Mucosa of stomach (tissue), 1 donor: Measurements from ENCODE around the gene ROBO1.

Experiments used
- H3K27me3 ChIP-seq: one replicate; pipeline ENCODE4 v1.7.0; 2013; ENCODE audit warnings: mild to moderate bottlenecking, low read length; ENCODE audit not compliant: control insufficient read depth, insufficient read depth
- H3K36me3 ChIP-seq: one replicate; pipeline ENCODE4 v1.7.0; 2013; ENCODE audit warnings: low read length; ENCODE audit not compliant: control insufficient read depth, insufficient read depth
- H3K4me1 ChIP-seq: one replicate; pipeline ENCODE4 v1.7.0; 2013; ENCODE audit warnings: mild to moderate bottlenecking, low read length; ENCODE audit not compliant: control insufficient read depth, insufficient read depth
- H3K4me3 ChIP-seq: one replicate; pipeline ENCODE4 v1.7.0; 2013; ENCODE audit warnings: low read length
- H3K9ac ChIP-seq: one replicate; pipeline ENCODE4 v1.7.0; 2013; ENCODE audit warnings: mild to moderate bottlenecking, low read length, moderate library complexity
- H3K9me3 ChIP-seq: one replicate; pipeline ENCODE4 v1.7.0; 2013; ENCODE audit warnings: mild to moderate bottlenecking, low read length, moderate library complexity; ENCODE audit not compliant: control insufficient read depth
- donor health status: Pancreatic carcinoma.

Gene ROBO1

DNA sequence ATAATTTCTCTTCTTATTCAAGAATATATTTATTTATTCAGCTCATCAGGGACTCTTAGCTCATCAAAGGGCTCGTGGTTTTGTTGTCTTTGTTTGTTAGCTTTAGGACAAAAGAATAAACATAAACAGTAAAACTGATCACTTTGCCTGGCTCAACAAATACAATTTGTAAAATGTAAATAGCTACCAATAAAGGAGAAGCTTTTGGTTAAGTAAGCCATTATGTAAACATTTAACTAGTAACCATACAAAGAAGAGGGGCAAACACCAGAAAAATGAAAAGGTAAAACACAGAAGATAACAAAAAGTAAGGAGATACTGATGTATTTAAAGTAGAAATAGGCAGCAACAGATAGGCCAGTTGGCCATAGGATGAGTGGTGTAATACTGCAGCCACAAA is 761.7 kb downstream of the ROBO1 start:
- no peak overlapping the region for H3K9ac ChIP-seq
- no peaks in the 10 kb centered on the region for H3K4me1 ChIP-seq
- H3K27me3 ChIP-seq = no peaks in the 10 kb centered on the region
- no peaks in the 10 kb centered on the region for H3K9me3 ChIP-seq
- H3K36me3 ChIP-seq = no peaks in the 10 kb centered on the region
- H3K4me3 ChIP-seq = no peak overlapping the region

GRCh38 chr3:79005084-79005483 is 762.7 kb downstream of the ROBO1 start:
- Histone ChIP-seq H3K4me3 (no peak overlapping the region), H3K9me3 (no peaks in the 10 kb centered on the region), H3K9ac (no peak overlapping the region), H3K4me1 (no peaks in the 10 kb centered on the region), H3K36me3 (no peaks in the 10 kb centered on the region), H3K27me3 (no peaks in the 10 kb centered on the region)

DNA sequence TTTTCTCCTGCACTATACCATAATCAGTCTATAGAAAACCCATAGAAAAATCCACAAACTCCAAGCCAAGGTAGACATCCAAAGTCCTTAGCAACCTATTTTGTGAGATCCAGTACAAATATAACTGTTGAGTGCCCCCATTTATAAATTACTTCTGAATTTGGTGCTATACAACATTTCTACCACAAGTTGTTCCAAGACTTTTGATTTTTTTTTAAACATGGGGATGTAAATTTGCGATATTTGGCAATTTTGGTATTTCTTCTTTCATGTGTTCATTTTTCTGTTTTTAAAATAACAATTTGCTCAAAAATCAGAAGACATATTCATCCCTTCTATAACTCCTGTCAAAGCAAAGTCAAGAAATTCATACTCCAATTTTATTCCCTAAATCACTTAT is 763.8 kb downstream of the ROBO1 start:
- no peak overlapping the region for H3K9ac ChIP-seq
- no peaks in the 10 kb centered on the region for H3K4me1 ChIP-seq
- H3K9me3 ChIP-seq = no peaks in the 10 kb centered on the region
- H3K4me3 ChIP-seq = no peak overlapping the region
- H3K36me3 ChIP-seq = no peaks in the 10 kb centered on the region
- no peaks in the 10 kb centered on the region for H3K27me3 ChIP-seq

DNA sequence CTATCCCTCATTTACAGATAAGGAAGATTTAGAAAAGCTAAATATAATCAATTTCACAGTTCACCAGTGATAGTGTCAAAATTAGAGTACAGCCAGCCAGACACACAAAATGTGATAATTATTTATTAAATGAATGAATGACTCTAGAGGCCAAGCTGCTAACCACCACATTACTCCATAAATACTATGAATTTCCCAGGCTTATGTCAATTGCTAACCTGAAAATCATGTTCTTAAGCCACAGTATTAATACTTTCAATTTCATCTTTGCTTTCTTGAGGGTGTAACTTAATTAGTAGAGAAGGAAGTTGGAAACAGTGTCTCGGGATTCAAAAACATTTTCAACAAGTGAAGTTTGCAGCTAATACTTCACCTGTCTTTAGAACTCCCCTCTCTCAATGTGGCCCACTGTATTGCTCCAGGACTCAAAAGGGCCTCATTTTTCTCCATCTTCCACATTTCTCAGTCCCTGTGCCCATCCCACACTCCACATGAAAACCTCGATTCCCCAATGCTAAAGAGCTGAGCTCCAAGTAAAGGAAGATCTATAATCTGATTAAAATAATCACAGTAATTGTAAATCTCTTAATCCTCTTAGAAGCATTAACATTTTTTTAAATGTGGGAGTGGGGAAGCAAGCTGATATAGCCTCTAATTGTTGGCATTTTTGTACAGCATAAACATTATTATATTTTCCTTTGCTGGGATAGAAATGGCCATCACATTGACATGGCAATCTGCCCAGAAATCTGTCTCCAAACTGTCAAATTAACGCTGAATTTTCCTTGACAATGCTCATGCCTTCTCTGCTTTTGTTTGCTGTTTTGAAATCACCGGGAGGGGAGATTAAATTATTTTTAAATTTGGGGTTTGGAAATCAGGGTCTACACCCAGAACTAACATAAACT is 765.1 kb downstream of the ROBO1 start:
- H3K4me1 ChIP-seq = no peaks in the 10 kb centered on the region
- no peak overlapping the region for H3K4me3 ChIP-seq
- no peaks in the 10 kb centered on the region for H3K27me3 ChIP-seq
- H3K9ac ChIP-seq = no peak overlapping the region
- H3K9me3 ChIP-seq = no peaks in the 10 kb centered on the region
- no peaks in the 10 kb centered on the region for H3K36me3 ChIP-seq

DNA sequence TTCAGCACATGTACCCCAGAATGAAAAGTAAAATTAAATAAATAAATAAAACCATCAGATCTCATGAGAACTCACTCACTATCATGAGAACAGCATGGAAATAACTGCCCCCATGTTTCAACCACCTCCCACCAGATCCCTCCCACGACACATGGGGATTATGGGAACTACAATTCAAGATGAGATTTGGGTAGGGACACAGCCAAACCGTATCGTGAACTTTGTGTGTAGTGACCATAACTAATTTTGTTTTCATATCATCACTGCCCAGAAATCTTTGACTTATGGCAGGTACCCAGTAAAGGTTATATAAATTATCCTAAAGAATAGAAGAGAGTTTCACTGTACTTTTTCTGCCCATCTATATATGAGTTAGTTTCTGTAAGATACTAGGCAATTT is 766.5 kb downstream of the ROBO1 start:
- no peak overlapping the region for H3K9ac ChIP-seq
- no peaks in the 10 kb centered on the region for H3K9me3 ChIP-seq
- H3K27me3 ChIP-seq = no peaks in the 10 kb centered on the region
- no peak overlapping the region for H3K4me3 ChIP-seq
- H3K4me1 ChIP-seq = no peaks in the 10 kb centered on the region
- no peaks in the 10 kb centered on the region for H3K36me3 ChIP-seq

DNA sequence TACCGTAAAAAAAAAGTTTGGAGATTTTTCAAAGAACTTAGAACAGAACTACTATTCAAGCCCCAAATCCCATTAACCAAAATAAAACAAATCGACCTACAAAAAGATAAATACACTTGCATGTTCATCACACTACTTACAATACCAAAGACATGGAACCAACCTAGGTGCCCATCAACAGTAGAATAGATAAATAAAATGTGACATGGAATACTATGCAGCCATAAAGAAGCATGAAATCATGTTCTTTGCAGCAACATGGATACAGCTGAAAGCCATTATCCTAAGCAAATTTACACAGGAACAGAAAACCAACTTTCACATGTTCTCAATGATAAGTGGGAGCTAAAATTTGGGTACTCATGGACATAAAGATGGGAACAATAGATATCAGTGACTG is 768.7 kb downstream of the ROBO1 start:
- Histone ChIP-seq H3K4me3 (no peak overlapping the region), H3K36me3 (no peaks in the 10 kb centered on the region), H3K4me1 (no peaks in the 10 kb centered on the region), H3K9me3 (no peaks in the 10 kb centered on the region), H3K27me3 (no peaks in the 10 kb centered on the region), H3K9ac (no peak overlapping the region)

- Histone ChIP-seq H3K4me3 (no peak overlapping the region), H3K9ac (no peak overlapping the region), H3K9me3 (no peaks in the 10 kb centered on the region), H3K4me1 (no peaks in the 10 kb centered on the region), H3K36me3 (no peaks in the 10 kb centered on the region), H3K27me3 (no peaks in the 10 kb centered on the region)
Measured at GRCh38 chr3:78995087-78995486, 772.7 kb downstream of the ROBO1 start.

DNA sequence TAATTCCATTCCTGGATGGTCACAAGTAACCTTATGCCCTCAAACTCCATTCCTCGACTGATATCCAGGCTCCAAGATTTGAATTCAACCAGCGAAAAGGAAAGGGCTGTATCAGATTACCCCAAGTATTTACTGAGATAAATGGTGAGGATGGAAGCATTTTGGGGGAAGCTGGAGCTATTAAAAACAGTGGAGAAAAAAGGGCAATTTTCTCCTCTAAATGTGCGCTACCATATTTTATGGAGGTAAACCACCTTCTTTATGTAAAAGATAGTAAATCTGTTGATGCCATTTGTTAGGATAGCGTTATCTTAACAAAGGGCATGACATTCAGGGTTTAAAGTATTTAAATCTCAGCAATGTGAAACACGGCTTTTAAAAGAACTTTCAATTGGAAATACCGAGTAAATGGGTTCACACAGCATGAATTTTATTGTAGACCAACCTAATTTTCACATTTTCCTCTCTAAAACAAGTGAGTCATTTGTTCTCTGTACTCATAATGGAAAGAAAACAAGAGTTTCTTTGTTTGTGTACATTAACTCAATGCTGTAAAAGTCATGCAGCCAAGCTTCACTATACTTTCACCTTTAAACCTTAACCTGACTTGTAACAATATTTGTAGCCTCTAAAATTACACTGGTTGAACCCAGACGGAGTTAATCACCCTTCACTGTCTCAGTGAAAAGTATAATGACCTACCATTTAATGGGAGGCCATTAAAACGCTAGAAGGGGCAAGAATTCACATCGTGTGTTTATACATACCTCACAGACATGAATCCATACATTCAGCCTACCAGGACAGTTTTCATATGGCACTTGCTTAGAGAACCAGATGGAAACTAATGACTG is 773.4 kb downstream of the ROBO1 start:
- Histone ChIP-seq H3K4me3 (no peak overlapping the region), H3K9ac (no peak overlapping the region), H3K9me3 (no peaks in the 10 kb centered on the region), H3K36me3 (no peaks in the 10 kb centered on the region), H3K27me3 (no peaks in the 10 kb centered on the region), H3K4me1 (no peaks in the 10 kb centered on the region)

- no peaks in the 10 kb centered on the region for H3K27me3 ChIP-seq
- H3K9me3 ChIP-seq = no peaks in the 10 kb centered on the region
- H3K36me3 ChIP-seq = no peaks in the 10 kb centered on the region
- H3K4me1 ChIP-seq = no peaks in the 10 kb centered on the region
- no peak overlapping the region for H3K4me3 ChIP-seq
- no peak overlapping the region for H3K9ac ChIP-seq
Measured at GRCh38 chr3:78993375-78993774, 774.4 kb downstream of the ROBO1 start.

GRCh38 chr3:78992830-78993229 is 775.0 kb downstream of the ROBO1 start:
- H3K9ac ChIP-seq = no peak overlapping the region
- no peaks in the 10 kb centered on the region for H3K9me3 ChIP-seq
- H3K4me3 ChIP-seq = no peak overlapping the region
- no peaks in the 10 kb centered on the region for H3K27me3 ChIP-seq
- no peaks in the 10 kb centered on the region for H3K4me1 ChIP-seq
- no peaks in the 10 kb centered on the region for H3K36me3 ChIP-seq

GRCh38 chr3:78992400-78992799 is 775.4 kb downstream of the ROBO1 start:
- H3K9me3 ChIP-seq = no peaks in the 10 kb centered on the region
- H3K27me3 ChIP-seq = no peaks in the 10 kb centered on the region
- no peaks in the 10 kb centered on the region for H3K36me3 ChIP-seq
- H3K4me1 ChIP-seq = no peaks in the 10 kb centered on the region
- no peak overlapping the region for H3K4me3 ChIP-seq
- no peak overlapping the region for H3K9ac ChIP-seq

DNA sequence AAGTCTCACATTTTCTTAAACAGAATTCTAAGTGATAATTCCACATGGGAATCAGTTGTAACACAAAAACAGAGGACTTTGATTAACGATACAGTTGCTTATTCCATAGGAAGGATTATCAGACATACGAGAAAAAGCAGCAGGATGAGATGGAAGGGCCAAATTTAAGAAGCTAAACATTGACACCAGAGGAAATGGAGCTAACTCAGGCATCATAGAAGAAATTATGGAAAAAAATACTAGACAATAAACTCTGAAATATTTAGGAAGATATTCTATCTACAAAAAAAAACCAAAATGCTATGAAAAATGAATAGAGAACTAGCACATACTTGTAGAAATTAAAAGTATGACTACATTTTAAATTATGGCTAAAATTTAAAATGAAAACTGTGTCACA is 776.1 kb downstream of the ROBO1 start:
- no peaks in the 10 kb centered on the region for H3K4me1 ChIP-seq
- no peak overlapping the region for H3K9ac ChIP-seq
- no peaks in the 10 kb centered on the region for H3K9me3 ChIP-seq
- H3K36me3 ChIP-seq = no peaks in the 10 kb centered on the region
- no peaks in the 10 kb centered on the region for H3K27me3 ChIP-seq
- no peak overlapping the region for H3K4me3 ChIP-seq
